ENCODE data around the gene PIGQ.
A peak's percentile ranks its signal among the peaks of the same experiment; 100 is the strongest.

The PIGQ gene

DNA sequence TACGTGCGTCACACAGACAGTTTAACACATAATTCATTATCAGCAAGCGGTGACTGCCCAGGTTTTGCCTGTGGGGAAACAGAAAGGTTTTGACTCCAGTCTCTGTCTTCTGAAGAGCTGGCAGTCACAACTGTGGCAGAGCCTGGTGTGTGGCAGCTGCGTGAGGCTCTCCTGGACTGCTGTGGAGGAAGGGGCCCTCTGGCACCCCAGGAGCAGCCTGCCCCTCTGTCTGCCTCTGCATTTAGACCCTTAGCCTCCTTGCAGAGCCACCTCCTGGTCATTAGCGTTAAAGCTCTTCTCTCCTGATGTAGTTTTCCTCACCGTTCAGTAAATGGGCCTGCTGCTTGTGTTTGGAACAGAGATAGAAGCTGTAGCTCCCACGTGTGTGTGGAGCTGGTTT lies 31.0 kb downstream of the PIGQ start:
- no peak for DNase-seq (ENCODE audit: low spot score)
- POLR2A ChIA-PET (ENCODE audit: low non-redundant PET), result interaction anchor here (0.6 kb wide), 1 partner anchor 75 kb away, joined by 3 read pairs; no protein-coding TSS in a partner anchor
- peak overlapping the region; percentile 46 for H3K27ac ChIP-seq
- CTCF ChIA-PET, result interaction anchor here (0.6 to 1.4 kb wide), 3 partner anchors 8 to 53 kb away, joined by 3 to 5 read pairs (median 3); no protein-coding TSS in a partner anchor
- TF ChIP-seq CTCF (conservative IDR thresholded peaks at IDR 0.05; ENCODE audit: low read depth), result peak; percentile 26

- POLR2A ChIA-PET (ENCODE audit: low non-redundant PET), result no interaction called here
- CTCF ChIA-PET, result no interaction called here
- TF ChIP-seq CTCF (conservative IDR thresholded peaks at IDR 0.05; ENCODE audit: low read depth), result no peak
- H3K27ac ChIP-seq, result no peak overlapping the region
- DNase-seq (ENCODE audit: low spot score), result no peak
Observed at GRCh38 chr16:603933-604332, 34.2 kb downstream of the PIGQ start.

GRCh38 chr16:606656-607307 lies 37.0 kb downstream of the PIGQ start:
- CTCF ChIA-PET, result no interaction called here
- no peak for DNase-seq (ENCODE audit: low spot score)
- H3K27ac ChIP-seq, result no peak overlapping the region
- no peak for TF ChIP-seq CTCF (conservative IDR thresholded peaks at IDR 0.05; ENCODE audit: low read depth)
- POLR2A ChIA-PET (ENCODE audit: low non-redundant PET), result no interaction called here

DNA sequence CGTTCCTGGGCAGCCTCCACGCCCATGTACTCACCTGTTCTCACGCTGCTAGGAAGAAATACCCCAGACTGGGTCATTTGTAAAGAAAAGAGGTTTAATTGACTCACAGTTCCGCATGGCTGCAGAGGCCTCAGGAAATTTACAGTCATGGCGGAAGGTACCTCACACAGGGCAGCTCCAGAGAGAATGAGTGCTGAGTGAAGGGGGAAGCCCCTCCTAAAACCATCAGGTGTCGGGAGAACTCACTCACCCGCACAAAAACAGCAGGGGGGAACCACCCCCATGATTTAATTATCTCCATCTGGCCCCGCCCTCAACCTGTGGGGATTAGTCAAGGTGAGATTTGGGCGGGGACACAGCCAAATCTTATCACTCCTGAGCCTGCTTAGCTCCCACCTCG lies 38.3 kb downstream of the PIGQ start:
- ChIA-PET CTCF (no interaction called here), POLR2A (ENCODE audit: low non-redundant PET) (no interaction called here)
- DNase-seq (ENCODE audit: low spot score), result no peak
- 0 out of 2 replicates have a peak overlapping the region, but pooled peaks have one; percentile 4 for H3K27ac ChIP-seq
- TF ChIP-seq CTCF (conservative IDR thresholded peaks at IDR 0.05; ENCODE audit: low read depth), result no peak

- ChIA-PET CTCF (interaction anchor here (0.6 to 1.1 kb wide), 2 partner anchors 9 to 83 kb away, joined by 3 read pairs; no protein-coding TSS in a partner anchor), POLR2A (ENCODE audit: low non-redundant PET) (no interaction called here)
- no peak for TF ChIP-seq CTCF (conservative IDR thresholded peaks at IDR 0.05; ENCODE audit: low read depth)
- H3K27ac ChIP-seq, result peak overlapping the region; percentile 81
- no peak for DNase-seq (ENCODE audit: low spot score)
Observed at GRCh38 chr16:609316-609715, 39.5 kb downstream of the PIGQ start.

DNA sequence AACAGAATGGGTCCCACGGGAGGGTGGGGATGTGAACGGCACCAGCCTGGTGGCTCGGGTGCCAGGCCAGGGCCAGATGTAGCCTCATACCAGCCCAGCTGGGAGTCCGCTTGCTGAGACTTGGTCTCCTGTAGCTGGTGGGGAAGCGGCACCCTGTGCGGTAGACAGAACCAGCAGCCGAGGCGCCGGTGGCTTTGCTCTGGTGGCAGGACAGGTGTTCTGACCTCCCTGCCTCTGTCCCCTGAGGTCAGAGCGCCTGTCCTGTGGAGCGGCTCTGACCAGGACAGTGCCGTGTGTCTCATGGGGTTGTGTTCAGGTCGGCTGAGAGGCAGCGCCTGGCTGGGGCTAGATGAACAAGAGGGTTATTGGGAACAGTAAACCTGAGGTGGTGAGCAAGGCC lies 40.2 kb downstream of the PIGQ start:
- ChIA-PET POLR2A (ENCODE audit: low non-redundant PET) (no interaction called here), CTCF (interaction anchor here (1.1 to 1.2 kb wide), 2 partner anchors 9 to 28 kb away, joined by 3 read pairs; no protein-coding TSS in a partner anchor)
- no peak for DNase-seq (ENCODE audit: low spot score)
- no peak for TF ChIP-seq CTCF (conservative IDR thresholded peaks at IDR 0.05; ENCODE audit: low read depth)
- peak overlapping the region; percentile 81 for H3K27ac ChIP-seq

Data from RWPE1 (cell line).